ENCODE data around the gene CPED1.
"Not testable (repeated sequence)": the region's sequence is repeated elsewhere in the genome, so short reads cannot be mapped to it uniquely, and the experiment has no call there.

CPED1 gene

GRCh38 chr7:121221108-121221507 is 232.6 kb downstream of the CPED1 start:
- H3K27ac ChIP-seq (ENCODE audit: low read length); H3K4me3 ChIP-seq (ENCODE audit: low read length); H3K9me3 ChIP-seq (ENCODE audit: control insufficient read depth, insufficient read depth, low read length); H3K27me3 ChIP-seq (ENCODE audit: control insufficient read depth, insufficient read depth, low read length); DNase-seq (ENCODE audit: low read depth, low spot score); H3K4me1 ChIP-seq (ENCODE audit: control insufficient read depth, insufficient read depth, low read length); H3K36me3 ChIP-seq (ENCODE audit: control insufficient read depth, insufficient read depth, low read length): not testable (repeated sequence)
- no CpG with 5 or more reads among the region's 2 CpGs for WGBS (ENCODE audit: insufficient coverage, insufficient read length)

- H3K4me1 ChIP-seq (ENCODE audit: control insufficient read depth, insufficient read depth, low read length) = no peaks in the 10 kb centered on the region
- H3K9me3 ChIP-seq (ENCODE audit: control insufficient read depth, insufficient read depth, low read length) = no peaks in the 10 kb centered on the region
- no peak overlapping the region for H3K27ac ChIP-seq (ENCODE audit: low read length)
- no peaks in the 10 kb centered on the region for H3K36me3 ChIP-seq (ENCODE audit: control insufficient read depth, insufficient read depth, low read length)
- no peak for DNase-seq (ENCODE audit: low read depth, low spot score)
- H3K4me3 ChIP-seq (ENCODE audit: low read length) = no peak overlapping the region
- no peaks in the 10 kb centered on the region for H3K27me3 ChIP-seq (ENCODE audit: control insufficient read depth, insufficient read depth, low read length)
- no CpG with 5 or more reads among the region's 1 CpG for WGBS (ENCODE audit: insufficient coverage, insufficient read length)
Observed at GRCh38 chr7:121228779-121229178, 240.3 kb downstream of the CPED1 start.

- Histone ChIP-seq H3K4me3 (ENCODE audit: low read length) (no peak overlapping the region), H3K27ac (ENCODE audit: low read length) (no peak overlapping the region), H3K27me3 (ENCODE audit: control insufficient read depth, insufficient read depth, low read length) (no peaks in the 10 kb centered on the region), H3K9me3 (ENCODE audit: control insufficient read depth, insufficient read depth, low read length) (no peaks in the 10 kb centered on the region), H3K36me3 (ENCODE audit: control insufficient read depth, insufficient read depth, low read length) (no peaks in the 10 kb centered on the region), H3K4me1 (ENCODE audit: control insufficient read depth, insufficient read depth, low read length) (no peaks in the 10 kb centered on the region)
- no peak for DNase-seq (ENCODE audit: low read depth, low spot score)
Observed at GRCh38 chr7:121235201-121235600, 246.7 kb downstream of the CPED1 start.

- Histone ChIP-seq H3K9me3 (ENCODE audit: control insufficient read depth, insufficient read depth, low read length) (no peaks in the 10 kb centered on the region), H3K4me1 (ENCODE audit: control insufficient read depth, insufficient read depth, low read length) (no peaks in the 10 kb centered on the region), H3K4me3 (ENCODE audit: low read length) (no peak overlapping the region), H3K36me3 (ENCODE audit: control insufficient read depth, insufficient read depth, low read length) (no peaks in the 10 kb centered on the region), H3K27ac (ENCODE audit: low read length) (no peak overlapping the region), H3K27me3 (ENCODE audit: control insufficient read depth, insufficient read depth, low read length) (no peaks in the 10 kb centered on the region)
- DNase-seq (ENCODE audit: low read depth, low spot score) = no peak
- no CpG with 5 or more reads among the region's 3 CpGs for WGBS (ENCODE audit: insufficient coverage, insufficient read length)
Observed at GRCh38 chr7:121237601-121238000, 249.1 kb downstream of the CPED1 start.

DNA sequence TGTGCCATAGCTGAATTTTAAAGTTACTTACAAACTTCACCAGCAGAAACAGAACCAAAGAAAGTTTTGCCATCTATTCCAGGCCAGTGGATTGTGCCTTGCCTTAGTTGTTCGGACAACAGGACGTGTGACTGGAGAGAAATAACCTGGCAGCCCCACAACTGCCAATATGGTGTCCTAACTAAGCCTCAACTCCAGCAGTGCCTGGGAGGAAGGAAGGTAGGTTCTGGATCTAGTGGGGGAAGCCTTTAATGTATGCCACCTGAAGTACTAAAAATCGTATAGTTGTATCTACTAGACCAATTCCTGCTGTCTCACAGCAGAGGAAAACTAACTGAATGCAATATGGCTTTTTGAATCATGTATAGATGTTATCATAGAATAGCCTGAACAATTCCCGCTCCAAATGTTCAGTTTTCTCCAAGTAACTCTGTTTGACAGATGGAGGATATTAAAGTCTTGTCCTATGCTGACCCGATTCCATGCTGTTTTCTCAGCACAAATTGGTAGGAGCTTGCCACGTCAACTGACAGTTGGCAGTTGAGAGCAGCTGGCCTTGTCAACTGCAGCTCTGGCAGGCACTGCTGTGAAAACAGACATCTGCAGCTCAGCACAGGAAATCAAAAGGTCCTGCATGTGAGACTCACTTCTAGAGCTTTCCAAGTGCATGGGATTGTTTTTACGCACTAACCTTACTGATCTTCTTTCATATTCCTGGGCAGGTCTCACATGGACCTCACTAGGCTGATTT is 255.8 kb downstream of the CPED1 start:
- no peaks in the 10 kb centered on the region for H3K36me3 ChIP-seq (ENCODE audit: control insufficient read depth, insufficient read depth, low read length)
- DNase-seq (ENCODE audit: low read depth, low spot score) = no peak
- no peaks in the 10 kb centered on the region for H3K27me3 ChIP-seq (ENCODE audit: control insufficient read depth, insufficient read depth, low read length)
- H3K9me3 ChIP-seq (ENCODE audit: control insufficient read depth, insufficient read depth, low read length) = no peaks in the 10 kb centered on the region
- no peak overlapping the region for H3K4me3 ChIP-seq (ENCODE audit: low read length)
- WGBS (ENCODE audit: insufficient coverage, insufficient read length) = no CpG with 5 or more reads among the region's 7 CpGs
- H3K27ac ChIP-seq (ENCODE audit: low read length) = no peak overlapping the region
- no peaks in the 10 kb centered on the region for H3K4me1 ChIP-seq (ENCODE audit: control insufficient read depth, insufficient read depth, low read length)

GRCh38 chr7:121251367-121251766 is 262.9 kb downstream of the CPED1 start:
- not testable (repeated sequence) for H3K36me3 ChIP-seq (ENCODE audit: control insufficient read depth, insufficient read depth, low read length); H3K27ac ChIP-seq (ENCODE audit: low read length); H3K4me3 ChIP-seq (ENCODE audit: low read length); H3K9me3 ChIP-seq (ENCODE audit: control insufficient read depth, insufficient read depth, low read length); DNase-seq (ENCODE audit: low read depth, low spot score); H3K4me1 ChIP-seq (ENCODE audit: control insufficient read depth, insufficient read depth, low read length); H3K27me3 ChIP-seq (ENCODE audit: control insufficient read depth, insufficient read depth, low read length)
- WGBS (ENCODE audit: insufficient coverage, insufficient read length) = no CpG with 5 or more reads among the region's 1 CpG

DNA sequence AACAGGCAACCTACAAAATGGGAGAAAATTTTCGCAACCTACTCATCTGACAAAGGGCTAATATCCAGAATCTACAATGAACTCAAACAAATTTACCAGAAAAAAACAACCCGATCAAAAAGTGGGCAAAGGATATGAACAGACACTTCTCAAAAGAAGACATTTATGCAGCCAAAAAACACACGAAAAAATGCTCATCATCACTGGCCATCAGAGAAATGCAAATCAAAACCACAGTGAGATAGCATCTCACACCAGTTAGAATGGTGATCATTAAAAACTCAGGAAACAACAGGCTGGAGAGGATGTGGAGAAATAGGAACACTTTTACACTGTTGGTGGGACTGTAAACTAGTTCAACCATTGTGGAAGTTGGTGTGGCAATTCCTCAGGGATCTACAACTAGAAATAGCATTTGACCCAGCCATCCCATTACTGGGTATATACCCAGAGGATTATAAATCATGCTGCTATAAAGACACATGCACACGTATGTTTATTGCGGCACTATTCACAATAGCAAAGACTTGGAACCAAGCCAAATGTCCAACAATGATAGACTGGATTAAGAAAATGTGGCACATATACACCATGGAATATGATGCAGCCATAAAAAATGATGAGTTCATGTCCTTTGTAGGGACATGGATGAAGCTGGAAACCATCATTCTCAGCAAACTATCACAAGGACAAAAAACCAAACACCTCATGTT is 264.2 kb downstream of the CPED1 start:
- not testable (repeated sequence) for H3K9me3 ChIP-seq (ENCODE audit: control insufficient read depth, insufficient read depth, low read length); H3K4me3 ChIP-seq (ENCODE audit: low read length); H3K27me3 ChIP-seq (ENCODE audit: control insufficient read depth, insufficient read depth, low read length); H3K27ac ChIP-seq (ENCODE audit: low read length); H3K36me3 ChIP-seq (ENCODE audit: control insufficient read depth, insufficient read depth, low read length); H3K4me1 ChIP-seq (ENCODE audit: control insufficient read depth, insufficient read depth, low read length); DNase-seq (ENCODE audit: low read depth, low spot score)
- no CpG with 5 or more reads among the region's 5 CpGs for WGBS (ENCODE audit: insufficient coverage, insufficient read length)

DNA sequence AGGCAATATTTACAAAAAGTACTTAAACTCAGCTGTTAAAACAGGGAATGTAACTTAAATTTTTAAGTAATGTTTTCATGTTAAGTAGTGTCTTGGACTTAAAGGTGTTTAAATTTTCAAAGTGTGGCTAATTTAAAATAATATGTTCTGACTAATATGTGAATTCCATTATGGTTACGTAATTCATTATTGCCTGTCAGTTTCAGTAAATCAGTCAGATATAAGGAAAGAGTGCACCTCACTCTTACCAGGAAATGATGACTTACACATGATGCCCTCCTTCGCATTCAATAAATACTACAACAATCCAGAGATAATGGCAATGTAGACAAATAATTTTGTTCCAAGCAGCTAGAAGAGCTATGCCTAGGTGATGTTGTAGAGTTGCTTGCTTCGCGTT is 271.3 kb downstream of the CPED1 start:
- H3K9me3 ChIP-seq (ENCODE audit: control insufficient read depth, insufficient read depth, low read length) = no peaks in the 10 kb centered on the region
- no peak overlapping the region for H3K27ac ChIP-seq (ENCODE audit: low read length)
- DNase-seq (ENCODE audit: low read depth, low spot score) = no peak
- no peaks in the 10 kb centered on the region for H3K4me1 ChIP-seq (ENCODE audit: control insufficient read depth, insufficient read depth, low read length)
- no peak overlapping the region for H3K4me3 ChIP-seq (ENCODE audit: low read length)
- no peaks in the 10 kb centered on the region for H3K27me3 ChIP-seq (ENCODE audit: control insufficient read depth, insufficient read depth, low read length)
- no peaks in the 10 kb centered on the region for H3K36me3 ChIP-seq (ENCODE audit: control insufficient read depth, insufficient read depth, low read length)
- WGBS (ENCODE audit: insufficient coverage, insufficient read length) = no CpG with 5 or more reads among the region's 4 CpGs

DNA sequence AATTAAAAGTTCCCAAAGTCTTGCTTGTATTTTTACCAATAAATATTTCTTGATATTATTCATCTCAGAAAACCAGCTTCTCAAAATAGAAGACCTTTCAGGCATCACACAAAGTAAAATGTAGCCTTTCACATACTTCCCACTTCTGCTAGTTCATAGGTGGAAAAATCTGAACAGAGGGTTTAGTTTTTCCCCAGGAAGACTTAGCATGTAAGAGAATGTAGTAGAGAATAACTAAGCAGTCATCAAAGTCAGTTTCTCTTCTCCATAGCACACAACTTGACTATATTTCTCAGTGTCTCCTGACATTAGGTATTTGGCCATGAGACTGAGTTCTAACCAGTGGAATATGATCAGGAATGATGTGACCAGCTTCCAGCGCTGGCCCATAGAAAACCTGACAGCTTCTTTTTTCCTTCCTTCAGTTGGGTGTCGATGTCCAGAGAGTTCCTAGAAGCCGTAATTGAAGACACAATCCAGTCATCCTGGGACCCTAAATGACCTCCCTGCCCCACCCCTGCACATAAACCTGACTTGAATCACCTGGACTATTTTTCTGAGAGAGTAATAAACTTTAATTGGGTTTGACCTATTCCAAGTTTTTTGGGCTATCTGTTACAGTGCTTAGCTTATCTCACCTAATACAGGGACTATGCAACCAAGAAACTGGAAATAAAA is 272.8 kb downstream of the CPED1 start:
- H3K4me3 ChIP-seq (ENCODE audit: low read length) = no peak overlapping the region
- H3K27ac ChIP-seq (ENCODE audit: low read length) = no peak overlapping the region
- no peaks in the 10 kb centered on the region for H3K4me1 ChIP-seq (ENCODE audit: control insufficient read depth, insufficient read depth, low read length)
- no CpG with 5 or more reads among the region's 3 CpGs for WGBS (ENCODE audit: insufficient coverage, insufficient read length)
- H3K36me3 ChIP-seq (ENCODE audit: control insufficient read depth, insufficient read depth, low read length) = no peaks in the 10 kb centered on the region
- no peaks in the 10 kb centered on the region for H3K27me3 ChIP-seq (ENCODE audit: control insufficient read depth, insufficient read depth, low read length)
- no peak for DNase-seq (ENCODE audit: low read depth, low spot score)
- H3K9me3 ChIP-seq (ENCODE audit: control insufficient read depth, insufficient read depth, low read length) = no peaks in the 10 kb centered on the region

GRCh38 chr7:121262221-121262620 is 273.7 kb downstream of the CPED1 start:
- no peaks in the 10 kb centered on the region for H3K27me3 ChIP-seq (ENCODE audit: control insufficient read depth, insufficient read depth, low read length)
- no peaks in the 10 kb centered on the region for H3K4me1 ChIP-seq (ENCODE audit: control insufficient read depth, insufficient read depth, low read length)
- H3K27ac ChIP-seq (ENCODE audit: low read length) = no peak overlapping the region
- H3K4me3 ChIP-seq (ENCODE audit: low read length) = no peak overlapping the region
- no CpG with 5 or more reads among the region's 1 CpG for WGBS (ENCODE audit: insufficient coverage, insufficient read length)
- H3K9me3 ChIP-seq (ENCODE audit: control insufficient read depth, insufficient read depth, low read length) = no peaks in the 10 kb centered on the region
- DNase-seq (ENCODE audit: low read depth, low spot score) = no peak
- no peaks in the 10 kb centered on the region for H3K36me3 ChIP-seq (ENCODE audit: control insufficient read depth, insufficient read depth, low read length)

All from iPS DF 6.9 (cell line).